EL (cell line): ENCODE results near the gene SLC45A1.

Experiments
- DNase-seq: peaks from one replicate; pipeline ENCODE4 v3.0.0-alpha.2; 2016

SLC45A1 gene

DNA sequence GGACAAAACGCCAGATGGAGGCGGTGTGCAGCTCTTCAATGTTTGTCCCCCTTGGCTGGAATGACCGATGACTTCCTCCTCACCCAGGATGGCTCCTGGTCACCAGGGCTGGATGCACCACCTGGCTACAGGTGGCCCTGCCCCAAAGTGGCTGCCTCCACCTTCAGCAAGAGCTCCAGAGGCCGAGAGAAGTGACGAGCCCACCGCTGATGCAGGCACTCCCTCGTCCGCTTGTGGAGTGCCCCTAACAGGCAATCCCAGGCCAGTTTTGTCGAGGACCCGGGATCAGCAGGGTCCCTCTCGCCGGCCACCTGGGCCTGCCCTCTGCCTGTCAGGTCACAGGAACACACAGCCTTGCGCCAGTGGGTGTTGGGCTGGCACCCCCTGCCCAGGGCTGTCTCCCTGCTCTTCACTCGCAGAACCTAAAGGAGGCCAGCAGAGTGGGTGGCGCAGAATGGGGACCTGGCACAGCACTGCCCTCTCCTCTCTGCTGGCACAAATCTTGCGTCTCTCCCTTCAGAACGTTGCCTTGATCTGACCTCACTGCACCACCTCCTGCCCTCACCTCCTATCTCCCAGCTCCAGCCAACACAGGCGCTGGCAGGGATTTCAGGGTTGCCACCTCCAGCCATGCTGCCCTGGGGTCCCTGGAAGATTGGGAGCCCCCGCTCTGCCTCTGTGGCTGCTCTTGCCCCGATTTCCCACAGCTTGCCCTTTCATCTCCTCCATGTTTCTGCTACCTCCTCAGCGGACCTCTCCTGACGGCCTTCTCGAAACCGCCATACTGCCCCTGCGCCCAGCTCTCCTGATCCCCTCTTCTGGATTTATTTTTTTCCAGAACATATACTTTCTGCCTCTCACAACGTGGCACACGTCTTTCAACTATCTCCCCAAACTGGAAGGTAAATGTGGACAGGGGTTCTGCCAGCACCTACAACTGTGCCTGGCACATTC lies 38.6 kb downstream of the SLC45A1 start:
- no peak for DNase-seq

DNA sequence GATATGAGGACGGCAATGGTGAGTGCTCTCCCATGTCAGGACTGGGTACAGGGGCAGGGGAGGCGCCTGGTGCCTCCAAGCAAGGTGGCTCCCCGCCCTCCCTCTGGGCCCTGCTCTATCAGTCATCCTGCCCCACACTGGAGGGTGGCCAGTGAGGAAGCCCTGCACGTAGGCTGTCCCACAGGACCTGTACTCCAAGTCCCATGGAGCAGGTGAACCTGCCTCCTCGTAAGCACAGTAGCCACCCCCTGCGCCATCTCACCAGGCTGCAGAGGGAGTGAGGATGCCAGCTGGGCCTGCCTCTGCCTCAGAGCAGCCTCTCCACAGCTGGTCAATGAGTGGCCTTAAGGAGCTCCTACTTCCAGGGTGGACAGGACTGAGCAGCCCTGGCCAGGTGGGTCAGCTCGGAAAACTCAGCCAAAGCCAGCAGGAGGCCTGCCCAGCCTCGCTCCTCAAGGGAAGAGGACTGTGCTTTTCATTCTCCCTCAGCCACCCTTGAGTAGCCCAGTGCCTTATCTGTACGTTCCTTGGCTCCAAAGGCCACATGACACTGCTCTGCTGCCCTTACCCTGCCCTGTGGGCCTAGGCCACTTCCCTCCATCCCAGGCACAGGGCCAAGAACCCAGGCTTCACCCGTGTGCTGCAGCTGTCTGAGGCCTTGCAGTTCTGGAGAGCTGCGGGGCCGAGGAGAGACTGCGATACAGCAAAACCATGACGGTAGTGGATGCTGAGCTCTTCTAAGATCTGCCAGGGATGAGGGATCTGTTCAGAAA lies 39.6 kb downstream of the SLC45A1 start:
- no peak for DNase-seq

DNA sequence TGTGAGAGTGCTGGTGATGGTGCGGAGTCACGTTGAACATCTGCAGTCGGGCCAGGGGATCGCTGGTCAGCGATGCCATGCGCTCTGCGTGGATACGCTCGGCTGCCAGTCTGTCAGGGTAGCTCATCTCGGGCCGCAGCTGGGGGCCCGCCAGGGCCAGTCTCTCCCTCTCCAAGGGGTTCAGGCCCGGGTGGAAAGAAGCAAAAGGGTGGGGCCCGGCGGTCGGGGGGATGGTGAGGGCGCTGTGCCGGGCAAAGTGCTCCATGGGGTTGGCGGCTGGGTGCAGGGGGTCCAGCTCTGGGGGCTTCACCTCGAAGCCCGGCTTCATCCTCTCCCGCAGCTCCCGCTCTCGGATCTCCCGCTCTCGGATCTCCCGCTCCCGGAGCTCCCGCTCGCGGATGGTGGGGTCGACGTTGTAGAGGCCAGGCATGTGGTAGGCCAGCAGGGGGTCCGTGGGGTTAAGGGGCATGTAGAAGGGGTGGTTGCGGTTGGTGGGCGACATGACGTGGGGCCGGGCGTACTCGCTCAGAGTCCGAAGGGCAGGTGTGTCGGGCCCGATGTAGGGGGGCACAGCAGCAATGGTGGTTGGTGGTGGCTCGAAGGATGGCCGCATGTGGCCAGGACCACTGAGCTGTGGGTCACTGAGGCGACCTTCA lies 40.5 kb downstream of the SLC45A1 start:
- DNase-seq, result no peak

DNA sequence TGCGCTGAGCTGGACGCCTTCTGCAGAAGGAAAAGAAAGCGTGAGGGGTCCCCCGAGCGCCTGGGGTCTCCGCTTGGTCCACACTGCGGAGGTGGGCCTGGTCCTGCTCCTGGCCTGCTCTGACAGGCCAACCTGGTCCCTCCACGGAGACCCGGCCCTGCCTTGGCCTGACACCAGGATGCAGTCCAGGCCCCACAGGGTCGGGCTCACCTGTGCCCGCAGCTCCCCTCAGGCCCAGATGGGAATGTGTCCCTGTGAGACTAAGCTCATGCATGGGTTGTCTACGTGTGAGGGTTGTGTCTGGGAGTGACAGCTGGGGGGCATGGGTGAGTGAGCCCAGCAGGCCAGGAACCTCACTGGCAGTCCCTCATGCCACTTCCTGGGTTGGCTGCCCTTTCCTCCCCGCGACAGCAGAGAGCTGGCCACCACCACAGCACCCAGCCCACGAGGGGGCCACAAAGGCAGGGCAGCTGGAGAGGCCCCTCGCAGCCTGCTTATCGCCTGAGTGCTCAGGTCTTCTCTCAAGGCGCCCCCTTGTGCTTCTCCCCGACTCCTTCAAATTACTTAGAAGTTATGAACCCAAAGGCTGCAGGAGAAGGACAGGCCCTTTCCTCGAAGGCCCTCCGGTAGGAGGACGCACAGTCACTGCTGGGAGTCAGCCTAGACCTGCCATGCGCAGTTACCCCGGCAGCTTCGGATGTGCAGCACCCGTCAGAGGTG lies 41.1 kb downstream of the SLC45A1 start:
- no peak for DNase-seq

DNA sequence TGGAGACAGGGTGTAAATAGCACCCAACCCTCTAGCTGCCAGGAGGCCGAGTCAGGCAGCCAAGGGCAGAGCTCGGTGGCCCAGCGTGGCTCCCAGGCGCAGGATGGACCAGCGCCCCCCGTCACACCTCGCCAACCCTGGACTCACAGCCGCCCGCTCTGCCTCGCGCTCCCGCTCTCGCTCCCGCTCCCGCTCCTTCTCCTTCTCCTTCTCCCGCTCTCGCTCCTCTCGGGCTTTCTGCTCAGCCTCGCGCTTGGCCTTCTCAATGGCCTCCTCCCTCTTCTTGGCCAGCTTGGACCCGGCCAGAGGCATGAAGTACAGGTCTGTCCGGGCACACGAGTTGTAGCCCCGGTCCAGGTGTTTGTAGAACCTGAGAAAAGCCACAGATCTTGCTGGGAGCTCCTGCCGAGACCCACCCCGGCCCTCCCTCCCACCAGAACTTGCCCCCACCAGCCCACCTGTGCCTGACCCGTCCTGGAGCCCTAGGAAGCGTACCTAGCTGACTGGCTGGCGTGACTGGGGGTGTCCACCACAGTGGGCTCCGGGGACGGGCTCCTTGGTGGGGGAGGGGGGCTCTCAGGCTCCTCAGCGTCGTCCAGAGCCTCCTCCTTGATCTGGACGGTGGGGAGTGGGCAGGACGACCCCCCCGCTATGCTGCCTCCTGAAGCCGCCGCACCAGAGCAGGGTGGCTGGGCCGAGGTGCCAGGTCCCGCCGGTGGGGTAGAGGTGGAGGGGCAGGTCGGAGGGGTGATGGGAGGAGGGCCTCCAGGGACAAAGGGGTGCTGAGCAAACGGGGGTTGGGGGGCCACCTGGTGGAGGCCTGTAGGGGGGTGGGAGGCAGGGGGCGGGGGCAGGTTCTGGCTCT lies 41.9 kb downstream of the SLC45A1 start:
- DNase-seq, result no peak

DNA sequence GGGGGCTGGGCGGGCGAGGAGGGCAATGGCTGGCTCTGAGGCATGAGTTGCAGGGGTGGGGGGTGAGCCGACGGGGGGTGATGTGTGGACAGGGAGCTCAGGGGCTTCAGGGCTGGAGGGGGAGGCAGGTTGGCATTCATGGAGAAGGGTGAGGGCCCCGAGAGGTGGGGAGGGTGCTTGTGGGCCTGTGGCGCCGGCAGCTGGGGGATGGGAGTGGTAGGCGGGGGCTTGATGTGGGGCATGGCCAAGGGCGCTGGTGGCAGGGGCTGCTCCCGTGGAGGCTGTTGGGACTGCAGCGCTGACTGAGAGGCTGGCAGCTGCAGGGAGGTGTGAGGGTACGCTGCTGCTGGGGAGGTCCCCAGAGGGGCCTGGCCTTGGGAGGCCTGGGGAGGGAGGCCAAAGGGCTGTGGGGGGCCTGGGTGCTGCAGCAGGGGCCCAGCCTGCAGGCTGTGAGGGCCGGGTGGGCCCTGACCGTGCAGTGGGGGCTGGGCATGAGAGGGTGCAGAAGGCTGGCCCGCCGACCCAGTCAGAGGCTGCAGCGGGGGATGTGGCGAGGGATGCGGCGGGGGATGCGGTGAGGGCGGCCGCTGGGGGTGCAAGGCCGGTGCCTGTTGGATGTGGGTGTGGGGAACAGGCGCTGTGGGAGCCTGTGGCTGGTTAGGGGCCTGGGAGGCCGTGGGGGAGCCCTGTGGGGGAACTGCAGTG lies 42.7 kb downstream of the SLC45A1 start:
- DNase-seq, result no peak

DNA sequence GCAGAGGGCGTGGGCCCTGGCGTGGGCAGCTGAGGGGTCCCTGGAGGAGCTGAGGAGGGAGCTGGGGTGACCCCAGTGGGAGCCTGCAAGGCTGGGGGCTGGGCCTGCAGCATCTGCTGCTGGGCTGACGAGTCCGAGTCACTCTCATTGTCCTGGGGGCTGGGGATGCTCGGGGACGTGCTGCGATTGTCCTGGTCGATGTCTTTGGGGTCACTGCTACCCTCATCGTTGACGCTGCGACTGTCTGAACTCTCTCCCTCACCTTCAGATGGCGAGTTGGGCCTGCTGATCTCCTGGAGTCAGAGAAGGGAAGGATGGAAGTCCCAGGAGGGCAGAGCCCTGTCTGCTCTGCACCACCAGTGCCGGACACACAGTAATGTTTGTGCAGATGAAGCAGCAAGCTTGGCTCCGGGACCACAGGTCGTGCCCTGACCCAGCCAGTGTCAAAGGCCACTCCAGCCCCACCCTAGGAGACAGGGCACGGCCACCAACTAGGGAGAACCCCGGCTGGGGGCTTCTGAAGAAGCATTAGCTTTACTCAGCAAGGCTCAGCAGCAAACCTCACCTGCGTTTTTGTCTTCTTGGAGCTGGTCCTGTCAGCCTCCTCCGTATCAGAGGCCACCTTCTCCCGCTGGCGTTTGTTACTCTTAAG lies 43.4 kb downstream of the SLC45A1 start:
- DNase-seq, result no peak

DNA sequence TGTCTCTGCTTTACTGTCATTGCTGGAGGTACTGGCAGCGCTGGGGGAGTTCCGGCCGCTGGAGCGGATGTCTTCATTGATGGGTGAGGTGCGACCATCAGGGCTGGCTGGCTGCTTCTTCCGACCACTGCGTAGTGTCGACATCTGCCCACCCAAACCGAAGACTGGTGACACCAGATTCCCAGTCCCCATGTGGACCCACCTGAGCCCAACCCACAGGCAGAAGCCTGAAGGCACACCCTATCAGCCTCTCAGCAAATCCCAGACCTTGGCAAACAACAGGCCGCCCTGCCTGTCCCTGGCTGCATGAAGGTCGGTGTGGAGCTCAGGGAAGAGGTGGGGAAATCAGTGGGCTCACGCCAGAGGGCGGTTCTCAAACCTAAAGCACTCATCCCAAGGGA lies 44.8 kb downstream of the SLC45A1 start:
- DNase-seq, result no peak

DNA sequence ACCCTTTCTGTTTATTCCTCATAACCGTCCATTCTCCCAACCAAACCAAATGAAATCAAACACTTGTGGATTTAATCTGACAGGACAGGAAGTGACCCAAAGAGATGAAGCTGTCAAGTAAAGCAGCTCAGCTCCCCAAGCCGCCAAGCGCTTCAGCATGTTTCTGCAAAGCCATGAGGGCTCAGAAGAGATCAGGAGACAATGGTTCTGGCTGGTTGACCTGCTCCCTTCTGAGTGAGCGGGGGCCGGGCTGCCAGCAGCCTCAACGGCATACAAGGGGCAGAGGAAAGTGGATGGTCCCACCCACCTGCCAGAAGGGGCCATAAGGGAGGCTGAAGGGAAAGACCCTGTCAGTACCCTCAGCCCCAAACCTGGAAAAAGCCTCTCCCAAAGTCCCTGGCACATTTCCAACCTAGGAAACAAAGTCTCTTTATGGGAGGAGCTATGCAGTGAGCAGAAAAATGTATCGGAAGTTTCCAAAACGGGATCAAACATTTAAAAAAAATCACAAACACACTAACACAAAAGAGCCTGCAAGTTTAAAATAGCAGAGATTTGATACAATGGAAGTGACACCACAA lies 45.4 kb downstream of the SLC45A1 start:
- DNase-seq, result no peak

DNA sequence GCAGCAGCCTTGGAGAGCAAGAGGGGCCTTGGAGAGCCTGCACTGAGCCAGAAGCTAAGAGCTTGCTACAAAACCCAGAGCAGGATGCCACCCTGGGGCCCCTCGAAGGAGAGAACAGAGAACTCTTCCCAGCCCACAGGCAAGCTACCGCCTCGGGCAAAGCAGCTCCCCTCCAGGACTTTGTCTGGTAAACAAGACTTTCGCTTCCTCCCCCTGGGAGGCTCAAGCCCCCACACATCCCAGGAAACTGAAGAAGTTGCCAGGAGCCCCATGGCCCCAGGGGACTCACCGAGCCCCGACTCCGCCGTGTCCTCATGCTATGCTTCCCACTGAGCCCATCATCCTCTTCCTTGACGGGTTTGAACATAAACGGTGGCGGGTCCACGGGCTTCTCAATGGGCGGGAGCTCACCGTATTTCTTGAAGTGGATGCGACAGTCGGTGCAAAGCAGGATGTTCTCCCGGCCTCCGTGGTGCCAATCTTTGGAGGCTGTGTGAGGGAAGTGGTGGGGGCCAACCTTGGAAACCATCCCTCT lies 45.9 kb downstream of the SLC45A1 start:
- no peak for DNase-seq

DNA sequence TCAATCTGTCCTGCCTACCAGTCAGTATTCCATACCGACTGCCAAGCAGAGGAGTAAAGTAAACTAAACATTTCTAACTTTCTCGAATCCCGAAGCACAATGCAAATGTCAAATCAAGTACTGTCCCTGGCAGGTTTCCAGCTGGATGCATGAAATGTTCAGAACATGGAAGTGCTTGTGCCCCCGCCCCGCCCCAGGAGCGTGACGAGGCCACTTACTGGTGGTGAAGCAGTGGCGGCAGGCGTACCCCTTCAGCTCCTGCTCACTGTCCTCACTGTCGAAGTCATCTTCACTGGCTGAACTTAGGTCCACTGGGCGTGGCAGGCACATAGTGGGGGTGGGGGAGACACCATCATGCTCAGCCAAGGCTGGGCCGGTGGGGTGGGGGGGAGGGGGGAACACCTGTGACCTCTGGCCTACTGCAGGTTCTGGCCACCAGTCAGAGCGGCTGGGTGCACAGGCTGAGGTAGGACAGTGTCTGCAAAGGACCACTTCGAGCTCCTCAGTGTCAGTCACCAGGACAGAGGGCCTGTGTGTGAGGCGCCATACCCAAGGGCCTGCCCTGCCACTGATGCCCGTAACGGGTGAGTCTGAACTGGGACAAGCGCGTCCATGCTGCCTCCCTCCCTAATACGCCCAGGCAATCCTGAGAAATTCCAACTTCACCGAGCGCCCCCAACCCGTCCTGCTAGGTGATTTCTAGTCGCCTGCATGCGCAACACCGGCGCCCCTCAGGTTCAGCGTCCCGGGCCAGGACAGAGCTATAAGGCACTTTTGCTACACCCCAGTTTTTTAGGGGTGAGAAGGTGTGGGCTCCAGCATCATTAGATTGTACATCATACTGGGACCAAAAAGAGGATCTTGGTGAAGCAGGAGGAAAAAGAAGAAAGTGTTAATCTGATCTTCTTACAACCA lies 46.9 kb downstream of the SLC45A1 start:
- DNase-seq, result no peak

DNA sequence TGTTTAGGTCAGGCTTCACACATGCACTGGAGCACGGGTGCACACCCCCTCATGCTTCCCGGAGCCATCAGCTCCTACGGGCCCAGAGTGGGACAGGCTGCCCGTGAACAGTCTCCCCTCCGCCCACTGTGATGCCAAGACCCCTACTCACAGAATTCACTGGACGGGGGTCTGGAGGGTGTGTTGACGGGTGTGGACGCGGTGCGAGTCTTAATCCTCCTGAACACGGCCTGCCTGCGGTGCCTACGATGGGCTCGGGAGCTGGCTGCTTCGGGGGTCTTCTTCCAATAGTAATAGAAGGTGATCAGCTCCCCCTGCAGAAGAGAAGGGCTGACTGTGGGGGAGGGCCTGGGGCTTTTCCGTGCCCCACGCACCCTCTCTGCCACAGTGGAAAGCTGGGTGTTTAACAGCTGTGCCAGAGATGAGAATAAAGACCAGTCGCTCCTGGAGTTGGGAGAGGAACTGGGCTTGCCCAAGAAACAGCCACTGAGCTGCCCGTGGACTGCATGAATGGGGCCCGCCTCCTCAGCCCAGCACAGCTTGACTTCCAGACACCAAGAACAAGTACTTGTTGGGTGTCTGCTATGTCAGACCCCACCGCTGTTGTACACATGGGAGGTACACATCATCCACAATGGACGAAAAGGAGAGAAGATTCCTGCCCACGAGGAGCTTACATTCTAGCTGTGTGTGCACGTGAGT lies 47.9 kb downstream of the SLC45A1 start:
- DNase-seq, result no peak

DNA sequence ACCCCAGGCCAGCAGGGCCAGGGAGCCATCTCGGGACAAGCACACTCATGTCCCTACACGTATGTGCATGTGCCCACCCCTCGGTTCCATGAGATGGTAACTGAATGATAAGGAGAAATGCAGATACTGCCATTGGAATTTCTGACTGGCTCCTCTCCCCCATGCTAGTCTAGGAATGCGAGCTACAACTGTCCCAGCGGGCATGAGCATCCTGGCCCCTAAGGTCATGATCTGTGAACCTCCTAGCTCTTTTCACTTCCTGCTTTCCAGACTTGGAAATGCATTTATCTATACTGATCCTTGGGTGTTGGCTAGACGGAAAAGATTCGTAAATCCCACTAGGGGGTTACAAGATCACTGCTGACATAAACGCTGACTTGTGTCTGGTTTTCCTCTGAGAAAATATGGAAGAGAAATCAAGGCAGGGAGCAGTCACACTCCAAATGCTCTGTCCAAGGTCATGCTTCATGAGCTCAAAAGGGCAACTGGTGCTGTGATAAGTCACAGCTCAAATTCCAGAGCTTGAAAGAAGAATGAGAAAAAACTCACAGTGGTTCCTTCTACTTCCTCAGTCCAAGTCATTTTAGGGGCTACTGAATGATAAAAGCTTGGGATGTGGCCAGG lies 49.8 kb downstream of the SLC45A1 start:
- no peak for DNase-seq

DNA sequence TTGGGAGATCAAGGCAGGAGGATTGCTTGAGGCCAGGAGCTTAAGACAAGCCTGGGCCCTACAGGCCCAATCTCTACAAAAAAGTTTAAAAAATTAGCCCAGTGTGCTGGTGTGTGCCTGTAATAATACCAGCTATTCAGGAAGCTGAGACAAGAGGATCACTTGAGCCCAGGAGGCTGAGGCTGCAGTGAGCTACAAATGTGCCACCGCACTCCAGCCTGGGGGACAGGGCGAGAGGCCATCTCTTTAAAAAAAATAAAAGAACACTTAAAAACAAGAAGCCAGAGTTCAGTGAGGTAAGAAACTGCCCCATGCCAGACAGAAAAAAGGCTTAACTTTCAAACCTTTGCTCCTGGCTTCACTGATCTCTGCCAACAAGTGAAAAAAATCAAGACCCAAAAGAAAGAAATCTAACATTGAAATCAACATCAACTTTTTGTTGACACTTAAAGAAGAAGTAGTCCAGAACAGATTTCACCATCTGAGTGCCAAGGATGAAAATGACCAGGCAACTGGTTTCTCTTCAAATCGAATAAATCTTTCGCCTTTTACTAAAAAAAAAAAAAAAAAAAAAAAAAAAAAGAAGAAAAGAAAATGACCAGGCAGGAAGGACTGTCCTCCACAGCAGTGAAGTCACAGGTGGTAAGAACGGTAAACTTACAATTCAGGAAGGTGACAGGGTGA lies 51.2 kb downstream of the SLC45A1 start:
- no peak for DNase-seq

DNA sequence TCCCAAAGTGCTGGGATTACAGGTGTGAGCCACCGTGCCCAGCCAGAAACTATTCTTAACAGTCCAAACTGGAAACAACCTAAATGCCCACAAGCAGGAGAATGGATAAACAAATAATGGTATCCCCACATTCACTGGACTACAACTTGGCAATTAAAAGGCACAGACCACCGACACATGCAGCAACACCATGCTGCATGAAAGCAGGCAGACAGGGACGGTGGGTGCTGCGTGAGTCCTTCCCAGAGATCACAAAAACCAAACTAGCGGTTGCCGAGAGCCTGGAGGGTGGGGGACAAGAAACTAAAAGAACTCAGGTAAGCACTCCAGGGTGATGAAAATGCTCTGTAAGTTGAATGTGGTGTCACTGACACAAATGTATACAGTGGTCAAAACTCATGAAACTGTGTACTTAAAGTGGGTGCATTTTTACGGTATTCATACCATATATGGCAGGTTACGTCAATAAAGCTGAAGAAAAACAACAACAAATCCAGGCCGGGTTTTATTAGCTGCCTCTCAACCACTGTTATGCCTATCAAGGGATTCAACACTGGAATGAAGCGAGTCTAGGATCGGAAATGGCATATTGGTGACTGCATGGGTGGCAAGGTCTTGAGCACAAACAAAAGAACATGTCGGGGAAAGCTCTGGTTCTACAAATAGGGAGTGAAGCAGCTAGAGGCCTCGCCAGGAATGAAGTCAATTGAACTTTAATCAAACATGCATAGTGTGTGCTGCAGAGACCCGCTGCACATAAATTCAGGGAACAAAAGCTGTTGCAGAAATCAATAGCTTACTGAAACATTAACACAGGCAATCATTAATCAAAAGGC lies 52.4 kb downstream of the SLC45A1 start:
- no peak for DNase-seq

DNA sequence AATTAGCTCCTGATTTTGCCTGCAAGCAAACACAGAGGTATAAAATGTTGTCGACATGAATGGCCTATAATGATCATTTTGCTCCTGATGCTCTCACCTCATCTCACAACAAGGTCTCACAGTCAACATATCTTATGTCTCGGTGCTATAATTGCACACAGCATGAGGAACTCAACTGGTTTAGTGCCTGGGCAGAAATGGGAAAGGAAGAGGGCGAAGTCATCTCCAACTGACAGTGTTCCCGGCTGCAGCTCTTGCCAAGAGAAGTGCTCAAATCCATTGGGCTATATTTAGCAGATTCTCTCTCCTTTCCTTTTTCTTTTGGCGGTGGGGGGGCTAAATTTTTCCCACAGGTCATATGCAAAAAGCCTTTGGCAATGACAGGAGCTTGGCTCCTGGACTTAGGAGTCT lies 53.0 kb downstream of the SLC45A1 start:
- no peak for DNase-seq
